COLO829 (cell line): ENCODE results near the gene SMO.

Experiments used
- DNase-seq: peaks from one replicate; pipeline ENCODE4 v3.0.0; 2012; ENCODE audit warnings: low spot score

Gene SMO

GRCh38 chr7:129188372-129188891 lies at the start of gene SMO:
Gene SMO, plus strand, starts transcription at chr7:129188633. Its CDS starts 519 bp downstream, at chr7:129189152.
- DNase-seq: peak; percentile 76

GRCh38 chr7:129143724-129144094 lies 44.7 kb upstream of the SMO start:
- no peak for DNase-seq

- DNase-seq: peak; percentile 94
These were observed 44.2 kb upstream of the SMO start, which contains the start of gene TSPAN33 for GRCh38 chr7:129144095-129144833. Gene TSPAN33, plus strand, starts transcription at chr7:129144707. Its CDS starts 274 bp downstream, at chr7:129144981.

GRCh38 chr7:129144834-129145668 lies 43.4 kb upstream of the SMO start:
- DNase-seq: no peak

GRCh38 chr7:129146237-129146979 lies 42.0 kb upstream of the SMO start:
- DNase-seq: no peak

- no peak for DNase-seq
These were observed 40.7 kb upstream of the SMO start for GRCh38 chr7:129147731-129148130.

GRCh38 chr7:129149511-129149910 lies 38.9 kb upstream of the SMO start:
- no peak for DNase-seq

GRCh38 chr7:129150199-129150996 lies 38.0 kb upstream of the SMO start:
- no peak for DNase-seq

- no peak for DNase-seq
These were observed 30.8 kb upstream of the SMO start for GRCh38 chr7:129157651-129158050.

GRCh38 chr7:129159539-129159938 lies 28.9 kb upstream of the SMO start:
- DNase-seq: no peak

- no peak for DNase-seq
These were observed 28.1 kb upstream of the SMO start for GRCh38 chr7:129160161-129160905.

- DNase-seq: no peak
These were observed 26.8 kb upstream of the SMO start for GRCh38 chr7:129161524-129162225.

GRCh38 chr7:129162732-129163131 lies 25.7 kb upstream of the SMO start:
- no peak for DNase-seq

GRCh38 chr7:129163875-129164544 lies 24.4 kb upstream of the SMO start:
- DNase-seq: peak; percentile 87

- DNase-seq: no peak
These were observed 21.7 kb upstream of the SMO start for GRCh38 chr7:129166745-129167144.

- no peak for DNase-seq
These were observed 20.6 kb upstream of the SMO start for GRCh38 chr7:129167817-129168216.

GRCh38 chr7:129168231-129169021 lies 20.0 kb upstream of the SMO start:
- no peak for DNase-seq

- DNase-seq: no peak
These were observed 19.2 kb upstream of the SMO start for GRCh38 chr7:129169171-129169671.
